SK-N-SH treated with all-trans-retinoic acid at 6 μM for 48 hours (cell line): Measurements from ENCODE around the gene HS3ST5.
"Not testable (repeated sequence)": the region's sequence is repeated elsewhere in the genome, so short reads cannot be mapped to it uniquely, and the experiment has no call there.

Experiments used
- ARNTL ChIP-seq: fragments of 450-650 bp; formaldehyde crosslinking; IDR thresholded peaks from 2 replicates; pipeline ENCODE4 v1.5.0; 2020; ENCODE audit warnings: low read depth, mild to moderate bottlenecking, moderate library complexity, borderline replicate concordance
- BACH2 ChIP-seq: fragments of 250-450 bp; sonication (Bioruptor Pico); IDR thresholded peaks from 2 replicates; pipeline ENCODE4 v1.9.0; 2021; ENCODE audit warnings: mild to moderate bottlenecking, borderline replicate concordance
- CREB5 ChIP-seq: fragments of 250-450 bp; sonication (Bioruptor Pico); IDR thresholded peaks from 2 replicates; pipeline ENCODE4 v1.5.1; 2020; ENCODE audit warnings: low read depth, mild to moderate bottlenecking, moderate library complexity
- CSDC2 ChIP-seq: fragments of 250-450 bp; sonication (Bioruptor Pico); IDR thresholded peaks from 2 replicates; pipeline ENCODE4 v1.5.0; 2020; ENCODE audit warnings: mild to moderate bottlenecking, moderate library complexity
- CSRNP3 ChIP-seq: fragments of 250-450 bp; sonication (Bioruptor Pico); IDR thresholded peaks from 2 replicates; pipeline ENCODE4 v1.5.1; 2021; ENCODE audit warnings: mild to moderate bottlenecking, moderate library complexity
- ISL1 ChIP-seq: fragments of 250-450 bp; sonication (Bioruptor Pico); IDR thresholded peaks from 2 replicates; pipeline ENCODE4 v2.1.2; 2022; ENCODE audit warnings: mild to moderate bottlenecking, moderate library complexity
- PATZ1 ChIP-seq: fragments of 250-450 bp; sonication (Bioruptor Pico); IDR thresholded peaks from 2 replicates; pipeline ENCODE4 v1.8.0; 2020; ENCODE audit warnings: mild to moderate bottlenecking, moderate library complexity, borderline replicate concordance
- SNAI2 ChIP-seq: fragments of 250-450 bp; sonication (Bioruptor Pico); IDR thresholded peaks from 2 replicates; pipeline ENCODE4 v1.5.0; 2020; ENCODE audit warnings: mild to moderate bottlenecking, moderate library complexity
- TCF4 ChIP-seq: fragments of 250-450 bp; sonication (Bioruptor Pico); IDR thresholded peaks from 2 replicates; pipeline ENCODE4 v1.8.0; 2021; ENCODE audit warnings: mild to moderate bottlenecking, moderate library complexity, borderline replicate concordance
- ZFP3 ChIP-seq: fragments of 250-450 bp; sonication (Bioruptor Pico); IDR thresholded peaks from 2 replicates; pipeline ENCODE4 v1.5.0; 2020; ENCODE audit warnings: mild to moderate bottlenecking, moderate library complexity
- ZNF565 ChIP-seq: fragments of 450-650 bp; formaldehyde crosslinking; conservative IDR thresholded peaks from 2 replicates; pipeline ENCODE4 v1.5.0; 2020; ENCODE audit warnings: low read depth, mild to moderate bottlenecking, moderate library complexity
- ZNF70 ChIP-seq: fragments of 450-650 bp; formaldehyde crosslinking; IDR thresholded peaks from 2 replicates; pipeline ENCODE4 v1.5.0; 2020; ENCODE audit warnings: mild to moderate bottlenecking, moderate library complexity
- ZNF8 ChIP-seq: fragments of 450-650 bp; formaldehyde crosslinking; IDR thresholded peaks from 2 replicates; pipeline ENCODE4 v1.5.0; 2020; ENCODE audit warnings: mild to moderate bottlenecking, moderate library complexity

GRCh38 chr6:114080410-114080809, 262.4 kb downstream of the HS3ST5 start:
- not testable (repeated sequence) for TF ChIP-seq PATZ1 (CRISPR knock-in tag); CREB5 (CRISPR knock-in tag); CSRNP3 (CRISPR knock-in tag); ZNF8 (CRISPR knock-in tag); ZNF565 (CRISPR knock-in tag); TCF4 (CRISPR knock-in tag); ZNF70; SNAI2; CSDC2; ARNTL (CRISPR knock-in tag); ZFP3 (CRISPR knock-in tag); ISL1 (CRISPR knock-in tag); BACH2
